GM18519 (cell line): ENCODE results near the gene ITIH5.
A peak's percentile ranks its signal among the peaks of the same experiment; 100 is the strongest.
"Not testable (repeated sequence)": the region's sequence is repeated elsewhere in the genome, so short reads cannot be mapped to it uniquely, and the experiment has no call there.

Experiments
- ATAC-seq: cut with Tn5 transposase; IDR thresholded peaks from one replicate; pipeline ENCODE4 v1.9.1; 2021; ENCODE audit warnings: mild to moderate bottlenecking, moderate library complexity; ENCODE audit not compliant: unreplicated experiment, low FRiP score

Gene ITIH5

GRCh38 chr10:7689591-7689990 is 22.8 kb upstream of the ITIH5 start:
- ATAC-seq = no peak

- ATAC-seq = peak; percentile 96
Measured at GRCh38 chr10:7687228-7687907, 20.6 kb upstream of the ITIH5 start.

GRCh38 chr10:7686351-7687171 is 19.8 kb upstream of the ITIH5 start:
- ATAC-seq = no peak

- ATAC-seq = not testable (repeated sequence)
Measured at GRCh38 chr10:7680078-7680477, 13.3 kb upstream of the ITIH5 start.

- no peak for ATAC-seq
Measured at GRCh38 chr10:7679256-7679655, 12.5 kb upstream of the ITIH5 start.

- no peak for ATAC-seq
Measured at GRCh38 chr10:7672341-7673134, 5.8 kb upstream of the ITIH5 start.

GRCh38 chr10:7670157-7670556 is 3.4 kb upstream of the ITIH5 start:
- ATAC-seq = no peak

- ATAC-seq = no peak
Measured at GRCh38 chr10:7667262-7668141, 736 bp upstream of the ITIH5 start.

- no peak for ATAC-seq
Measured at GRCh38 chr10:7665767-7666166, 999 bp downstream of the ITIH5 start.

- no peak for ATAC-seq
Measured at GRCh38 chr10:7664707-7665106, 2.1 kb downstream of the ITIH5 start.

GRCh38 chr10:7662522-7662921 is 4.2 kb downstream of the ITIH5 start:
- ATAC-seq = no peak

GRCh38 chr10:7659560-7659959 is 7.2 kb downstream of the ITIH5 start:
- no peak for ATAC-seq

GRCh38 chr10:7657552-7657951 is 9.2 kb downstream of the ITIH5 start:
- ATAC-seq = no peak

- ATAC-seq = not testable (repeated sequence)
Measured at GRCh38 chr10:7657079-7657478, 9.7 kb downstream of the ITIH5 start.

GRCh38 chr10:7651853-7652470 is 14.8 kb downstream of the ITIH5 start:
- no peak for ATAC-seq

GRCh38 chr10:7649673-7650300 is 17.0 kb downstream of the ITIH5 start:
- ATAC-seq = no peak

- ATAC-seq = no peak
Measured at GRCh38 chr10:7647062-7647664, 19.6 kb downstream of the ITIH5 start.

GRCh38 chr10:7642491-7643011 is 24.2 kb downstream of the ITIH5 start:
- ATAC-seq = no peak
